Tongue (tissue), 2 donors: Measurements from ENCODE around the gene DOLPP1. TPM values are rescaled to one million over a fixed set of nuclear protein-coding genes. Genes with fewer than 3 reads are reported as not detected.
"Not testable (repeated sequence)": the region's sequence is repeated elsewhere in the genome, so short reads cannot be mapped to it uniquely, and the experiment has no call there.

Experiments used
- DNase-seq: peaks from one replicate; pipeline ENCODE4 v3.0.0-alpha.2; 2015
- total RNA-seq: library from RNA; depleted of rRNA; stranded (reverse); fragments of >200 nt; gene quantifications from one replicate; pipeline ENCODE4 v1.2.3, GENCODE V29; 2014

Gene DOLPP1
- total RNA-seq, 1 donor from 2014 or later: 9.9 TPM

GRCh38 chr9:129111528-129112151 lies 30.7 kb downstream of the DOLPP1 start:
- DNase-seq: peak; percentile 63

- DNase-seq: not testable (repeated sequence)
These were observed 31.6 kb downstream of the DOLPP1 start for GRCh38 chr9:129112526-129112925.

GRCh38 chr9:129113645-129114304 lies 32.9 kb downstream of the DOLPP1 start:
- no peak for DNase-seq

GRCh38 chr9:129118799-129119198 lies 37.9 kb downstream of the DOLPP1 start:
- DNase-seq: no peak

GRCh38 chr9:129121483-129121882 lies 40.6 kb downstream of the DOLPP1 start:
- peak; percentile 84 for DNase-seq

- DNase-seq: no peak
These were observed 41.2 kb downstream of the DOLPP1 start for GRCh38 chr9:129122133-129122532.

- DNase-seq: not testable (repeated sequence)
These were observed 42.1 kb downstream of the DOLPP1 start for GRCh38 chr9:129122976-129123375.

- no peak for DNase-seq
These were observed 43.7 kb downstream of the DOLPP1 start for GRCh38 chr9:129124506-129125069.

GRCh38 chr9:129125478-129125877 lies 44.6 kb downstream of the DOLPP1 start:
- no peak for DNase-seq

- DNase-seq: no peak
These were observed 46.1 kb downstream of the DOLPP1 start for GRCh38 chr9:129126749-129127618.

- DNase-seq: no peak
These were observed 47.8 kb downstream of the DOLPP1 start for GRCh38 chr9:129128689-129129088.

GRCh38 chr9:129130271-129130670 lies 49.4 kb downstream of the DOLPP1 start:
- DNase-seq: not testable (repeated sequence)

- DNase-seq: no peak
These were observed 49.9 kb downstream of the DOLPP1 start for GRCh38 chr9:129130791-129131190.

GRCh38 chr9:129131300-129132145 lies 50.6 kb downstream of the DOLPP1 start:
- DNase-seq: peak; percentile 86

- no peak for DNase-seq
These were observed 52.2 kb downstream of the DOLPP1 start for GRCh38 chr9:129133082-129133481.

- no peak for DNase-seq
These were observed 54.6 kb downstream of the DOLPP1 start for GRCh38 chr9:129135476-129135875.

GRCh38 chr9:129136446-129137035 lies 55.6 kb downstream of the DOLPP1 start:
- DNase-seq: no peak

GRCh38 chr9:129137292-129138143 lies 56.6 kb downstream of the DOLPP1 start:
- DNase-seq: no peak

- DNase-seq: no peak
These were observed 57.2 kb downstream of the DOLPP1 start for GRCh38 chr9:129138144-129138462.

GRCh38 chr9:129138476-129139232 lies 57.7 kb downstream of the DOLPP1 start:
- DNase-seq: peak; percentile 53
